Thyroid gland (tissue), 4 donors: ENCODE results near the gene ELP4.
"Not testable (repeated sequence)": the region's sequence is repeated elsewhere in the genome, so short reads cannot be mapped to it uniquely, and the experiment has no call there.

ENCODE experiments used
- CTCF ChIP-seq, 6 experiments: fragments of 200-600 bp in 3 of 6; fragments of 450-650 bp in 3 of 6; sonication (generic) in 3 of 6; IDR thresholded peaks; one replicate each; pipeline ENCODE4 v1.5.1; 2016 to 2019; ENCODE audit warnings: antibody characterized with exemption in 6 of 6, mild to moderate bottlenecking in 2 of 6, inconsistent platforms in 1 of 6, moderate library complexity in 1 of 6
- POLR2A ChIP-seq, 2 donors: fragments of 450-650 bp; IDR thresholded peaks; one replicate each; pipeline ENCODE4 v1.6.1; 2017; ENCODE audit warnings: antibody characterized with exemption in 2 of 2, mild to moderate bottlenecking in 2 of 2, moderate library complexity in 1 of 2

- not testable (repeated sequence) for TF ChIP-seq CTCF, POLR2A (IDR thresholded peaks at IDR 0.05)
These were observed 66.2 kb downstream of the ELP4 start for GRCh38 chr11:31575764-31576163.
